IPS-18c (cell line): ENCODE measurements around the gene CUL3.

Experiments used
- H3K4me3 ChIP-seq: 2 replicates; pipeline ENCODE4 v1.7.0; 2013; ENCODE audit warnings: low read depth, mild to moderate bottlenecking, low read length, moderate library complexity; ENCODE audit not compliant: insufficient read depth
- H3K9me3 ChIP-seq: one replicate; pipeline ENCODE4 v1.6.1; 2013; ENCODE audit warnings: mild to moderate bottlenecking, low read length, moderate library complexity; ENCODE audit not compliant: control insufficient read depth, insufficient read depth

Gene CUL3

GRCh38 chr2:224561234-224562005 lies 23.7 kb downstream of the CUL3 start:
- H3K4me3 ChIP-seq: no peak overlapping the region
- no peaks in the 10 kb centered on the region for H3K9me3 ChIP-seq

- H3K4me3 ChIP-seq: no peak overlapping the region; the same call in 1 of the 2 replicates
- no peaks in the 10 kb centered on the region for H3K9me3 ChIP-seq
These were observed 24.6 kb downstream of the CUL3 start for GRCh38 chr2:224560549-224560948.

- no peak overlapping the region for H3K4me3 ChIP-seq
- H3K9me3 ChIP-seq: no peaks in the 10 kb centered on the region
These were observed 27.6 kb downstream of the CUL3 start for GRCh38 chr2:224557610-224558009.

- Histone ChIP-seq H3K4me3 (no peak overlapping the region), H3K9me3 (no peaks in the 10 kb centered on the region)
These were observed 28.8 kb downstream of the CUL3 start for GRCh38 chr2:224556381-224556780.

GRCh38 chr2:224555823-224556366 lies 29.3 kb downstream of the CUL3 start:
- Histone ChIP-seq H3K9me3 (no peaks in the 10 kb centered on the region), H3K4me3 (no peak overlapping the region)

GRCh38 chr2:224552771-224553170 lies 32.4 kb downstream of the CUL3 start:
- Histone ChIP-seq H3K9me3 (no peaks in the 10 kb centered on the region), H3K4me3 (no peak overlapping the region)

- no peaks in the 10 kb centered on the region for H3K9me3 ChIP-seq
- no peak overlapping the region for H3K4me3 ChIP-seq
These were observed 33.5 kb downstream of the CUL3 start for GRCh38 chr2:224551693-224552092.

- no peaks in the 10 kb centered on the region for H3K9me3 ChIP-seq
These were observed 38.2 kb downstream of the CUL3 start for GRCh38 chr2:224546926-224547325.

GRCh38 chr2:224545884-224546644 lies 39.1 kb downstream of the CUL3 start:
- Histone ChIP-seq H3K4me3 (no peak overlapping the region), H3K9me3 (no peaks in the 10 kb centered on the region)

More at GRCh38 chr2:224546926-224547325, 38.2 kb downstream of the CUL3 start:
- no peak overlapping the region for H3K4me3 ChIP-seq

GRCh38 chr2:224543939-224544338 lies 41.2 kb downstream of the CUL3 start:
- H3K4me3 ChIP-seq: no peak overlapping the region
- H3K9me3 ChIP-seq: no peaks in the 10 kb centered on the region

- Histone ChIP-seq H3K4me3 (no peak overlapping the region), H3K9me3 (no peaks in the 10 kb centered on the region)
These were observed 46.5 kb downstream of the CUL3 start for GRCh38 chr2:224538561-224539138.

- H3K9me3 ChIP-seq: no peaks in the 10 kb centered on the region
These were observed 52.2 kb downstream of the CUL3 start for GRCh38 chr2:224532931-224533330.

GRCh38 chr2:224532441-224532840 lies 52.7 kb downstream of the CUL3 start:
- no peak overlapping the region for H3K4me3 ChIP-seq
- H3K9me3 ChIP-seq: no peaks in the 10 kb centered on the region

More at GRCh38 chr2:224532931-224533330, 52.2 kb downstream of the CUL3 start:
- no peak overlapping the region for H3K4me3 ChIP-seq

GRCh38 chr2:224528171-224528570 lies 57.0 kb downstream of the CUL3 start:
- Histone ChIP-seq H3K9me3 (no peaks in the 10 kb centered on the region), H3K4me3 (no peak overlapping the region)

- no peak overlapping the region for H3K4me3 ChIP-seq
These were observed 59.4 kb downstream of the CUL3 start for GRCh38 chr2:224525774-224526173.

GRCh38 chr2:224524657-224525056 lies 60.5 kb downstream of the CUL3 start:
- Histone ChIP-seq H3K9me3 (no peaks in the 10 kb centered on the region), H3K4me3 (no peak overlapping the region)

More at GRCh38 chr2:224525774-224526173, 59.4 kb downstream of the CUL3 start:
- H3K9me3 ChIP-seq: no peaks in the 10 kb centered on the region

GRCh38 chr2:224523626-224524577 lies 61.3 kb downstream of the CUL3 start:
- H3K4me3 ChIP-seq: no peak overlapping the region
- H3K9me3 ChIP-seq: no peaks in the 10 kb centered on the region
